Tibial artery (tissue), 4 donors: ENCODE results near the gene CSTPP1.
"Not testable (repeated sequence)": the region's sequence is repeated elsewhere in the genome, so short reads cannot be mapped to it uniquely, and the experiment has no call there.

Experiments used
- DNase-seq, 2 donors: peaks; one replicate each; pipeline ENCODE4 v3.0.0-alpha.2; 2019
- H3K27ac ChIP-seq, 2 donors: fragments of 200-600 bp; sonication (generic) in 1 of 2; 1 replicate in 1 of 2; 2 replicates in 1 of 2; pipeline ENCODE4 v1.5.1; 2018 to 2019; ENCODE audit warnings: mild to moderate bottlenecking in 1 of 2
- H3K27me3 ChIP-seq, 2 donors: fragments of 200-600 bp; sonication (generic) in 1 of 2; one replicate each; pipeline versions ENCODE4 v1.5.1 to v1.6.0; 2016 to 2019
- H3K36me3 ChIP-seq, 3 donors: fragments of 200-600 bp; sonication (generic) in 2 of 3; one replicate each; pipeline ENCODE4 v1.5.1; 2016 to 2019; ENCODE audit warnings: mild to moderate bottlenecking in 2 of 3
- H3K4me1 ChIP-seq, 4 donors: fragments of 200-600 bp; sonication (generic) in 2 of 4; 1 replicate in 3 of 4; 2 replicates in 1 of 4; pipeline ENCODE4 v1.5.1; 2016 to 2019
- H3K4me3 ChIP-seq, 2 donors: fragments of 200-600 bp; sonication (generic) in 1 of 2; 1 replicate in 1 of 2; 2 replicates in 1 of 2; pipeline ENCODE4 v1.5.1; 2018 to 2019; ENCODE audit warnings: mild to moderate bottlenecking in 2 of 2
- H3K9me3 ChIP-seq, 3 donors: fragments of 200-600 bp; sonication (generic) in 1 of 3; one replicate each; pipeline ENCODE4 v1.5.1; 2016 to 2019
- CTCF ChIP-seq, 2 experiments: fragments of 200-600 bp in 1 of 2; fragments of 450-650 bp in 1 of 2; IDR thresholded peaks; one replicate each; pipeline ENCODE4 v1.5.1; 2017 to 2019; ENCODE audit warnings: antibody characterized with exemption in 2 of 2, mild to moderate bottlenecking in 1 of 2, moderate library complexity in 1 of 2
- intact Hi-C: fragments of 100-400 bp; cut with DNase I; formaldehyde crosslinking; loops from one replicate; pipeline ENCODE4 v1.15.0; 2023; ENCODE audit warnings: low total_unique reads

CSTPP1 gene

GRCh38 chr11:47187723-47188122, 251.2 kb downstream of the CSTPP1 start:
- intact Hi-C loops: loop anchor here (1.0 kb wide), 1 partner anchor 27 kb away; the partner anchor contains the start of gene DDB2
- Histone ChIP-seq H3K27ac (peak overlapping the region; percentile 95 to 97), H3K27me3 (no peaks in the 10 kb centered on the region), H3K4me3 (peak overlapping the region; percentile 81 to 83), H3K36me3 (peaks cover 0 to 4% (median 0%) of the 10 kb centered on the region in 3 donors), H3K9me3 (no peaks in the 10 kb centered on the region), H3K4me1 (peaks cover 0 to 54% (median 44%) of the 10 kb centered on the region in 4 donors)
- TF ChIP-seq CTCF (IDR thresholded peaks at IDR 0.05): no peak
- DNase-seq: no peak

- Histone ChIP-seq H3K27me3 (no peaks in the 10 kb centered on the region), H3K9me3 (no peaks in the 10 kb centered on the region), H3K4me1 (peaks cover 0 to 49% (median 44%) of the 10 kb centered on the region in 4 donors), H3K36me3 (peaks cover 0 to 3% (median 0%) of the 10 kb centered on the region in 3 donors), H3K27ac (peak overlapping the region; percentile 95 to 97), H3K4me3 (no peak overlapping the region)
- no peak for DNase-seq
- TF ChIP-seq CTCF (IDR thresholded peaks at IDR 0.05): no peak
- intact Hi-C loops: no loop called here
Observed at GRCh38 chr11:47188259-47188658, 251.7 kb downstream of the CSTPP1 start.

DNA sequence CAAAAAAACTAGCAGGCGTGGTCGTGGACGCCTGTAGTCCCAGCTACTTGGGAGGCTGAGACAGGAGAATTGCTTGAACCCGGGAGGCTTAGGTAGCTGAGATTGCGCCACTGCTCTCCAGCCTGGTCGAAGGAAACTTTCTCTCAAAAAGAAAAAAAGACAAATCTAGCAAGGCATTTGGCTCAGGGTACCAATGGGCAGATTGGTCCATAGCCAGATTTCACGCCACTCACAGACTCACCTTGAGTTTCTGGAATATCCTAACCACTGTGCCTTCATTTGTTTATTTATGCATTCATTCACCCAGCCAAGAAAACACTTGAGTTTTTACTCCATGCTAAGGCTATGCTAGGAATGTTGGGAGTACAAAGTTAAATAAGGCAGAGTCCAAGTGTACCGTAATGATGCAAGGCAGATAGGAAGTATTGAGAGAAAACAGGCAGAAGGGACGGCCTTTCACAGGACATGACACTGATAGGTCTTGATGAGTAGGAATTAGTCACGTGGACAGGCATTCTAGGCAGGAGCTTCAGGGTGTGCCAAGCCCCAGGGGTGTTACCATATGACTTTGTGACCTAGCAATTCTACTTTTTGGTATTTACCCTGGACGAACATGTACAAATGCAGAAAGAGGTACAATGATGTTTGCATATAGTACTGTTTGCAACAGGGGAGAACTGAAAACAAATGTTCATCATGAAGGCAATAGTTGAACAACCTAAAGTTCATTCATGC, 252.7 kb downstream of the CSTPP1 start:
- Histone ChIP-seq H3K36me3 (no peaks in the 10 kb centered on the region), H3K27me3 (no peaks in the 10 kb centered on the region), H3K4me1 (peaks cover 0 to 45% (median 37%) of the 10 kb centered on the region in 4 donors), H3K27ac (peak overlapping the region; percentile 1 to 97), H3K9me3 (no peaks in the 10 kb centered on the region), H3K4me3 (no peak overlapping the region)
- DNase-seq: no peak
- no peak for TF ChIP-seq CTCF (IDR thresholded peaks at IDR 0.05)
- intact Hi-C loops: no loop called here

- H3K27ac ChIP-seq, DNase-seq, H3K9me3 ChIP-seq, intact Hi-C loops, H3K36me3 ChIP-seq, H3K27me3 ChIP-seq, H3K4me3 ChIP-seq: not testable (repeated sequence)
- peaks cover 0 to 30% (median 24%) of the 10 kb centered on the region in 4 donors for H3K4me1 ChIP-seq
Observed at GRCh38 chr11:47191137-47191536, 254.6 kb downstream of the CSTPP1 start.

DNA sequence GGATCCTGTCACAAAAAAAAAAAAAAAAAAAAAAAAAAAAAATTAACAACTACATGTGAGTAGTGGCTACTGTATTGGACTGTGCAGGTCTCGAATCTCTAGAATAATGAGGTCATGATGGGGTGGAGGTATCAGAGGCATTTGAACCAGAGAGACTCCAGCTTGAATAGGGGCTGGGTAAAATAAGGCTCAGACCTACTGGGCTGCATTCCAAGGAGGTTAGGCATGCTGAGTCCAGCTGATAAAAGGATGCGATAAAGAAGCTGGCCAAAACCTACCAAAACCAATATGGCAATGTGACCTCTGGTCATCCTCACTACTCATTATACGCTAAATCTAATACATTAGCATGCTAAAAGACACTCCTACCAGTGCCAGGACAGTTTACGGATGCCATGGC, 255.6 kb downstream of the CSTPP1 start:
- Histone ChIP-seq H3K27ac (no peak overlapping the region), H3K27me3 (no peaks in the 10 kb centered on the region), H3K36me3 (no peaks in the 10 kb centered on the region), H3K4me3 (no peak overlapping the region), H3K4me1 (peaks cover 0 to 24% (median 17%) of the 10 kb centered on the region in 4 donors), H3K9me3 (no peaks in the 10 kb centered on the region)
- no peak for TF ChIP-seq CTCF (IDR thresholded peaks at IDR 0.05)
- intact Hi-C loops: no loop called here
- no peak for DNase-seq

GRCh38 chr11:47198161-47198560, 261.6 kb downstream of the CSTPP1 start:
- intact Hi-C loops, H3K4me3 ChIP-seq, DNase-seq, H3K4me1 ChIP-seq, H3K9me3 ChIP-seq, H3K27me3 ChIP-seq, H3K36me3 ChIP-seq, H3K27ac ChIP-seq: not testable (repeated sequence)
